SK-N-SH treated with all-trans-retinoic acid at 6 μM for 48 hours (cell line): ENCODE measurements around the gene ADAM10.

Experiments used
- ATAC-seq: fragments of 200-7000 bp; cut with Tn5 transposase; 3 replicates; pipeline ENCODE4 v1.9.1; 2020; ENCODE audit warnings: mild to moderate bottlenecking, moderate library complexity
- ARNTL ChIP-seq: fragments of 450-650 bp; formaldehyde crosslinking; IDR thresholded peaks from 2 replicates; pipeline ENCODE4 v1.5.0; 2020; ENCODE audit warnings: low read depth, mild to moderate bottlenecking, moderate library complexity, borderline replicate concordance
- BACH2 ChIP-seq: fragments of 250-450 bp; sonication (Bioruptor Pico); IDR thresholded peaks from 2 replicates; pipeline ENCODE4 v1.9.0; 2021; ENCODE audit warnings: mild to moderate bottlenecking, borderline replicate concordance
- CREB5 ChIP-seq: fragments of 250-450 bp; sonication (Bioruptor Pico); IDR thresholded peaks from 2 replicates; pipeline ENCODE4 v1.5.1; 2020; ENCODE audit warnings: low read depth, mild to moderate bottlenecking, moderate library complexity
- CSDC2 ChIP-seq: fragments of 250-450 bp; sonication (Bioruptor Pico); IDR thresholded peaks from 2 replicates; pipeline ENCODE4 v1.5.0; 2020; ENCODE audit warnings: mild to moderate bottlenecking, moderate library complexity
- CSRNP3 ChIP-seq: fragments of 250-450 bp; sonication (Bioruptor Pico); IDR thresholded peaks from 2 replicates; pipeline ENCODE4 v1.5.1; 2021; ENCODE audit warnings: mild to moderate bottlenecking, moderate library complexity
- ESRRG ChIP-seq: fragments of 250-450 bp; sonication (Bioruptor Pico); IDR thresholded peaks from 2 replicates; pipeline ENCODE4 v1.6.1; 2021; ENCODE audit warnings: mild to moderate bottlenecking
- GLIS3 ChIP-seq: fragments of 250-450 bp; sonication (Bioruptor Pico); IDR thresholded peaks from 2 replicates; pipeline ENCODE4 v1.5.0; 2020; ENCODE audit warnings: mild to moderate bottlenecking, moderate library complexity
- ISL1 ChIP-seq: fragments of 250-450 bp; sonication (Bioruptor Pico); IDR thresholded peaks from 2 replicates; pipeline ENCODE4 v2.1.2; 2022; ENCODE audit warnings: mild to moderate bottlenecking, moderate library complexity
- OSR1 ChIP-seq: fragments of 250-450 bp; sonication (Bioruptor Pico); IDR thresholded peaks from 2 replicates; pipeline ENCODE4 v1.8.0; 2022; ENCODE audit warnings: moderate library complexity, mild to moderate bottlenecking, inconsistent platforms
- PPARA ChIP-seq: fragments of 250-450 bp; sonication (Bioruptor Pico); IDR thresholded peaks from 2 replicates; pipeline ENCODE4 v1.5.0; 2020; ENCODE audit warnings: mild to moderate bottlenecking, borderline replicate concordance
- RARB ChIP-seq: fragments of 250-450 bp; sonication (Bioruptor Pico); IDR thresholded peaks from 2 replicates; pipeline ENCODE4 v1.8.0; 2021; ENCODE audit warnings: mild to moderate bottlenecking, moderate library complexity
- SNAI2 ChIP-seq: fragments of 250-450 bp; sonication (Bioruptor Pico); IDR thresholded peaks from 2 replicates; pipeline ENCODE4 v1.5.0; 2020; ENCODE audit warnings: mild to moderate bottlenecking, moderate library complexity
- TCF4 ChIP-seq: fragments of 250-450 bp; sonication (Bioruptor Pico); IDR thresholded peaks from 2 replicates; pipeline ENCODE4 v1.8.0; 2021; ENCODE audit warnings: mild to moderate bottlenecking, moderate library complexity, borderline replicate concordance
- TOX ChIP-seq: fragments of 250-450 bp; sonication (Bioruptor Pico); IDR thresholded peaks from 2 replicates; pipeline ENCODE4 v1.8.0; 2021; ENCODE audit warnings: mild to moderate bottlenecking, moderate library complexity, borderline replicate concordance
- TSHZ2 ChIP-seq: fragments of 250-450 bp; sonication (Bioruptor Pico); IDR thresholded peaks from 2 replicates; pipeline ENCODE4 v1.5.0; 2020; ENCODE audit warnings: mild to moderate bottlenecking, moderate library complexity
- ZC3H10 ChIP-seq: fragments of 250-450 bp; sonication (Bioruptor Pico); IDR thresholded peaks from 2 replicates; pipeline ENCODE4 v1.5.1; 2021; ENCODE audit warnings: mild to moderate bottlenecking, moderate library complexity
- ZFP3 ChIP-seq: fragments of 250-450 bp; sonication (Bioruptor Pico); IDR thresholded peaks from 2 replicates; pipeline ENCODE4 v1.5.0; 2020; ENCODE audit warnings: mild to moderate bottlenecking, moderate library complexity
- ZFP30 ChIP-seq: fragments of 450-650 bp; formaldehyde crosslinking; IDR thresholded peaks from 2 replicates; pipeline ENCODE4 v1.5.0; 2022; ENCODE audit warnings: mild to moderate bottlenecking, moderate library complexity
- ZNF565 ChIP-seq: fragments of 450-650 bp; formaldehyde crosslinking; conservative IDR thresholded peaks from 2 replicates; pipeline ENCODE4 v1.5.0; 2020; ENCODE audit warnings: low read depth, mild to moderate bottlenecking, moderate library complexity
- ZNF70 ChIP-seq: fragments of 450-650 bp; formaldehyde crosslinking; IDR thresholded peaks from 2 replicates; pipeline ENCODE4 v1.5.0; 2020; ENCODE audit warnings: mild to moderate bottlenecking, moderate library complexity
- ZNF8 ChIP-seq: fragments of 450-650 bp; formaldehyde crosslinking; IDR thresholded peaks from 2 replicates; pipeline ENCODE4 v1.5.0; 2020; ENCODE audit warnings: mild to moderate bottlenecking, moderate library complexity

The ADAM10 gene

GRCh38 chr15:58641660-58642059, 107.8 kb downstream of the ADAM10 start:
- no peak for ATAC-seq
- TF ChIP-seq TCF4 (CRISPR knock-in tag), result no peak
- no peak for TF ChIP-seq ZFP30 (CRISPR knock-in tag)
- TF ChIP-seq SNAI2, result no peak
- TF ChIP-seq PPARA, result no peak
- TF ChIP-seq ARNTL, result no peak
- TF ChIP-seq CSDC2, result no peak
- no peak for TF ChIP-seq TOX (CRISPR knock-in tag)
- no peak for TF ChIP-seq BACH2
- no peak for TF ChIP-seq OSR1
- no peak for TF ChIP-seq TSHZ2 (CRISPR knock-in tag)
- no peak for TF ChIP-seq ZNF565 (CRISPR knock-in tag)
- no peak for TF ChIP-seq GLIS3 (CRISPR knock-in tag)
- TF ChIP-seq ZFP3 (CRISPR knock-in tag), result no peak
- TF ChIP-seq CREB5 (CRISPR knock-in tag), result no peak
- TF ChIP-seq ZC3H10 (CRISPR knock-in tag), result no peak
- no peak for TF ChIP-seq CSRNP3 (CRISPR knock-in tag)

- no peak for ATAC-seq
- TF ChIP-seq SNAI2, result no peak
- TF ChIP-seq ISL1 (CRISPR knock-in tag), result no peak
- TF ChIP-seq BACH2, result no peak
- no peak for TF ChIP-seq ESRRG
- TF ChIP-seq ZFP30 (CRISPR knock-in tag), result no peak
These were observed 109.5 kb downstream of the ADAM10 start for GRCh38 chr15:58639992-58640391.

- TF ChIP-seq OSR1 (no peak), TCF4 (CRISPR knock-in tag) (no peak), ISL1 (CRISPR knock-in tag) (no peak), TSHZ2 (CRISPR knock-in tag) (no peak), ZFP30 (CRISPR knock-in tag) (no peak), ZNF565 (CRISPR knock-in tag) (no peak), PPARA (no peak), CSDC2 (no peak), ZC3H10 (CRISPR knock-in tag) (no peak), GLIS3 (CRISPR knock-in tag) (no peak), ZNF8 (CRISPR knock-in tag) (no peak), BACH2 (no peak), ZFP3 (CRISPR knock-in tag) (no peak), ZNF70 (CRISPR knock-in tag) (no peak)
- TF ChIP-seq, all 23 proteins: peak for 0
- ATAC-seq, result no peak
These were observed 110.3 kb downstream of the ADAM10 start for GRCh38 chr15:58639002-58639756.

- TF ChIP-seq RARB (no peak), CREB5 (CRISPR knock-in tag) (no peak), ARNTL (no peak), BACH2 (no peak)
- no peak for ATAC-seq
These were observed 116.7 kb downstream of the ADAM10 start for GRCh38 chr15:58632789-58633188.
